Retina (tissue), 1 donor: ENCODE measurements around the gene TAS2R3.

Experiments used
- DNase-seq: peaks from one replicate; pipeline ENCODE4 v3.0.0-alpha.2; 2016

TAS2R3 gene

GRCh38 chr7:141785706-141786552 lies 22.0 kb downstream of the TAS2R3 start:
- DNase-seq: peak; percentile 45

DNA sequence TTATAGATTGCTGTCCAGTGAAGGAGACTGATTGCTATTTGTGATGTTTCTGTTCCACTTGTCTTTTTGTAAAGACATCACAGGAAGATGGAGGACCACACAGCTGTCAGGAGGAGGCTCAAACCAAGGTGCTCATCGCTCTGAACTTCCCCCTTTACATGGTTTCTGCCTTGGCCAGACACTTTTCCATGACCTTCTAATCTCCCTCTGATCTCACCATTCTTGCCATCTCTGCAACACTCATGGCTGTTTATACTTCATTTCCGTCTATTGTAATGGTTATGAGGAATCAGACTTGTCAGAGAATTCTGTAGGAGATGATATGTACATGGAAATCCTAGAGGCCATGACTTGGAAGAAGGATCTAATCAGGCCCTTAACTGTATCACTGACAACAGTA lies 24.4 kb downstream of the TAS2R3 start:
- no peak for DNase-seq

- no peak for DNase-seq
Measured at GRCh38 chr7:141789917-141790316, 26.0 kb downstream of the TAS2R3 start, which contains the start of gene TAS2R5. TSS of gene TAS2R5 (plus strand) at chr7:141790217. CDS start at chr7:141790362, 145 bp downstream.

GRCh38 chr7:141792526-141792925 lies 28.6 kb downstream of the TAS2R3 start:
- DNase-seq: no peak
